GM18867 (cell line): ENCODE results near the gene SIPA1.

ENCODE experiments used
- ATAC-seq: cut with Tn5 transposase; IDR thresholded peaks from one replicate; pipeline ENCODE4 v1.9.1; 2021; ENCODE audit warnings: mild to moderate bottlenecking, moderate library complexity; ENCODE audit not compliant: unreplicated experiment

Gene SIPA1

GRCh38 chr11:65699306-65699705, 61.4 kb downstream of the SIPA1 start:
- ATAC-seq, result no peak

DNA sequence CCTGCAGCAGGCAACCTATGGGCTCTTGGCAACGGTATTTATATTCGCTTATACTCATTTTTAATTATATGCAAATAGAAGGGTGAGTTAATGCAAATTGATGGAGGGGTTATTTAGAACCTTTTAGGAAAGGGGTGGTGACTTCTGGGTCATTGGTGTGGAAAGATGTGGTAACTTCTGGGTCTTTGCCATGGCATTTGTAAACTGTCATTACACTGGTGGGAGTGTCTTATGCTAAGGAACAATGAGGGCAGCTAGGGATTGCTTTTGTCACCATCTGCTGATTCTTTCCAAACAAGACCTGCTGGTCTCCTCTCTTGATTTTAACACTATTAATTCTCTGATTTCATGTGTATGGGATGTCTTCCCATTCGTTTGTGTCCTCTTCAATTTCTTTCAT, 62.5 kb downstream of the SIPA1 start:
- ATAC-seq, result no peak
